Activated CD4-positive, alpha-beta T cell treated with anti-CD3 and anti-CD28 coated beads, Interleukin-2, amount 50 U/mL, for 1 hour (primary cell): Measurements from ENCODE around the gene HMMR.

ENCODE experiments used
- DNase-seq: peaks from one replicate; pipeline ENCODE4 v3.0.0-alpha.2; 2020

Gene HMMR

GRCh38 chr5:163459819-163460561 lies 442 bp upstream of the HMMR start, which contains the start of gene NUDCD2:
Gene NUDCD2 (minus strand): TSS chr5:163460102. CDS start chr5:163460050, 52 bp downstream.
- DNase-seq = peak; percentile 94

GRCh38 chr5:163463063-163463435 lies 2.6 kb downstream of the HMMR start:
- no peak for DNase-seq

- no peak for DNase-seq
These were observed 7.2 kb downstream of the HMMR start for GRCh38 chr5:163467682-163468081.

- DNase-seq = no peak
These were observed 13.3 kb downstream of the HMMR start for GRCh38 chr5:163473635-163474243.

- no peak for DNase-seq
These were observed 15.0 kb downstream of the HMMR start for GRCh38 chr5:163475411-163475810.

- DNase-seq = no peak
These were observed 17.9 kb downstream of the HMMR start for GRCh38 chr5:163478126-163478981.

GRCh38 chr5:163478982-163479271 lies 18.5 kb downstream of the HMMR start:
- no peak for DNase-seq

GRCh38 chr5:163489055-163489744 lies 28.8 kb downstream of the HMMR start:
- no peak for DNase-seq

GRCh38 chr5:163489745-163490075 lies 29.3 kb downstream of the HMMR start:
- DNase-seq = no peak

- no peak for DNase-seq
These were observed 35.9 kb downstream of the HMMR start for GRCh38 chr5:163496286-163496685.

- DNase-seq = no peak
These were observed 36.9 kb downstream of the HMMR start for GRCh38 chr5:163497315-163497714.

GRCh38 chr5:163498886-163499285 lies 38.5 kb downstream of the HMMR start:
- DNase-seq = no peak

- DNase-seq = no peak
These were observed 42.1 kb downstream of the HMMR start for GRCh38 chr5:163502521-163502920.

- peak; percentile 27 for DNase-seq
These were observed 43.0 kb downstream of the HMMR start for GRCh38 chr5:163503106-163504078.

GRCh38 chr5:163504079-163504931 lies 43.9 kb downstream of the HMMR start:
- DNase-seq = no peak

GRCh38 chr5:163505049-163505367 lies 44.6 kb downstream of the HMMR start:
- DNase-seq = no peak

- DNase-seq = peak; percentile 94
These were observed 45.1 kb downstream of the HMMR start, which contains the start of gene MAT2B for GRCh38 chr5:163505368-163506094. Gene MAT2B (plus strand): TSS chr5:163505619. CDS start chr5:163505687, 68 bp downstream.

- no peak for DNase-seq
These were observed 45.6 kb downstream of the HMMR start for GRCh38 chr5:163506095-163506457.

- no peak for DNase-seq
These were observed 46.3 kb downstream of the HMMR start for GRCh38 chr5:163506726-163507125.

- DNase-seq = no peak
These were observed 48.3 kb downstream of the HMMR start for GRCh38 chr5:163508753-163509152.
